ENCODE data around the gene REEP1. TPM values are rescaled to one million over a fixed set of nuclear protein-coding genes. Genes with fewer than 3 reads are reported as not detected.

Gene REEP1
- total and polyA plus RNA-seq, 2 donors (not counting 1 experiment from before 2014, with no cell fraction given): not detected

GRCh38 chr2:86357392-86357963 lies 20.1 kb upstream of the REEP1 start:
- POLR2A ChIA-PET: no interaction called here
- no peaks in the 10 kb centered on the region for H3K36me3 ChIP-seq (replicated peaks in 1 of 2; ENCODE audit: control extremely low read depth in 1 of 2, control insufficient read depth in 1 of 2, extremely low read depth in 1 of 2, insufficient read depth in 2 of 2, low read length in 1 of 2)
- peaks cover 8% of the 10 kb centered on the region for H3K4me1 Mint-ChIP-seq
- H3K4me3 ChIP-seq (ENCODE audit: control extremely low read depth in 1 of 5, extremely low read depth in 1 of 5, insufficient read depth in 1 of 5, low read depth in 2 of 5, low read length in 4 of 5): no peak overlapping the region
- CTCF ChIA-PET: interaction anchor here (0.7 to 1.4 kb wide), 3 partner anchors 11 to 136 kb away, joined by 3 to 5 read pairs (median 3); no protein-coding TSS in a partner anchor
- H4K20me1 ChIP-seq (ENCODE audit: control insufficient read depth, insufficient read depth, low read length, poor library complexity, severe bottlenecking): no peaks in the 10 kb centered on the region
- no peak overlapping the region for H3K27ac Mint-ChIP-seq
- H3K4me3 Mint-ChIP-seq: no peak overlapping the region
- no peak overlapping the region for H3K9ac ChIP-seq (ENCODE audit: low read length)
- H2AFZ ChIP-seq (ENCODE audit: insufficient read depth, low read depth, low read length, poor library complexity, severe bottlenecking): no peak overlapping the region
- H3K9me3 Mint-ChIP-seq (ENCODE audit: insufficient read depth): no peaks in the 10 kb centered on the region
- peaks cover 0 to 7% of the 10 kb centered on the region in 2 donors for H3K4me1 ChIP-seq (ENCODE audit: control insufficient read depth in 2 of 2, insufficient read depth in 2 of 2, low read length in 2 of 2)
- peaks cover 0 to 8% (median 0%) of the 10 kb centered on the region in 4 experiments for H3K27me3 ChIP-seq (replicated peaks in 1 of 4; ENCODE audit: control extremely low read depth in 1 of 4, control insufficient read depth in 3 of 4, insufficient read depth in 4 of 4, low read length in 3 of 4)
- intact Hi-C loops (cut with micrococcal nuclease): no loop called here
- no CpG with 5 or more reads among the region's 5 CpGs for WGBS (ENCODE audit: insufficient coverage)
- no peak overlapping the region for H3K4me2 ChIP-seq (replicated peaks; ENCODE audit: low read depth, low read length, poor library complexity, severe bottlenecking)
- ATAC-seq (ENCODE audit: low read depth) (no peak), DNase-seq (no peak)
- TF ChIP-seq CTCF (IDR thresholded peaks at IDR 0.05): no peak
- TF ChIP-seq EZH2 (IDR thresholded peaks at IDR 0.05; ENCODE audit: borderline replicate concordance, insufficient read depth, low read depth, low read length, poor library complexity, severe bottlenecking): no peak
- no peaks in the 10 kb centered on the region for H3K79me2 ChIP-seq (ENCODE audit: control insufficient read depth, insufficient read depth, low read length)
- no peak overlapping the region for H3K27ac ChIP-seq (ENCODE audit: low read length in 2 of 2)
- H3K9me3 ChIP-seq (ENCODE audit: control extremely low read depth in 1 of 3, control insufficient read depth in 2 of 3, insufficient read depth in 1 of 3, low read length in 2 of 3): no peaks in the 10 kb centered on the region
- H3K27me3 Mint-ChIP-seq: peaks cover 10% of the 10 kb centered on the region

DNA sequence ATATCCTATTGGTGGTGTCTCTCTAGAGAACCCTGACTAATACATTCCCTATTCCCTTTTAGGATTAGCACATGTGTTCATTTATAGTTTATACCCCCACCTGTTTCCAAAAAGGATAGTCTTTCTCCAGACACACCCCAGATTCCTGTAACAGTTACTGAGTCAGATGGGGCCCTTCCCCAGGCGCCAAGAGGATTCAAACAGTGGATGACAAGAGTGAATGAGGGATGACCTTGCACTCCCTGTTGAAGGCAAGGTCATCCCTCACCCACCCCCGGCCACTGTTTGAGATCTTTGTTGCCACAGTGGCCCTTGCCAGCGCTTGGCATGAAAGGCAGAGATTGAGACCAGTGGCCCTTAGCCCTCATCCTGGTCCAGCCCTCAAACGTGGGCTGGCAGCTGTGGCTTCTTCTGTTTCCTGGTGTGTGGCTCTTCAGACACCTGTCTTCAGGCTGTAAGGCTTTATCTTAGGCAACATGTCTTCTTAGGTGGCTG lies 15.3 kb upstream of the REEP1 start:
- H3K79me2 ChIP-seq (ENCODE audit: control insufficient read depth, insufficient read depth, low read length): no peaks in the 10 kb centered on the region
- Mint-ChIP-seq H3K9me3 (ENCODE audit: insufficient read depth) (no peaks in the 10 kb centered on the region), H3K27me3 (peaks cover 18% of the 10 kb centered on the region), H3K27ac (no peak overlapping the region), H3K4me3 (no peak overlapping the region), H3K4me1 (no peaks in the 10 kb centered on the region)
- H3K9ac ChIP-seq (ENCODE audit: low read length): no peak overlapping the region
- POLR2A ChIA-PET: no interaction called here
- no peaks in the 10 kb centered on the region for H3K36me3 ChIP-seq (replicated peaks in 1 of 2; ENCODE audit: control extremely low read depth in 1 of 2, control insufficient read depth in 1 of 2, extremely low read depth in 1 of 2, insufficient read depth in 2 of 2, low read length in 1 of 2)
- CTCF ChIA-PET: no interaction called here
- H4K20me1 ChIP-seq (ENCODE audit: control insufficient read depth, insufficient read depth, low read length, poor library complexity, severe bottlenecking): no peaks in the 10 kb centered on the region
- WGBS (ENCODE audit: insufficient coverage): 86% methylated on average over 3 of the region's 4 CpGs
- no peaks in the 10 kb centered on the region for H3K4me1 ChIP-seq (ENCODE audit: control insufficient read depth in 2 of 2, insufficient read depth in 2 of 2, low read length in 2 of 2)
- no peak overlapping the region for H2AFZ ChIP-seq (ENCODE audit: insufficient read depth, low read depth, low read length, poor library complexity, severe bottlenecking)
- no peak for DNase-seq
- H3K9me3 ChIP-seq (ENCODE audit: control extremely low read depth in 1 of 3, control insufficient read depth in 2 of 3, insufficient read depth in 1 of 3, low read length in 2 of 3): peaks cover 0 to 8% (median 0%) of the 10 kb centered on the region in 3 donors
- TF ChIP-seq CTCF (IDR thresholded peaks at IDR 0.05) (no peak), EZH2 (IDR thresholded peaks at IDR 0.05; ENCODE audit: borderline replicate concordance, insufficient read depth, low read depth, low read length, poor library complexity, severe bottlenecking) (no peak)
- no peak for ATAC-seq (ENCODE audit: low read depth)
- no peak overlapping the region for H3K4me2 ChIP-seq (replicated peaks; ENCODE audit: low read depth, low read length, poor library complexity, severe bottlenecking)
- H3K27ac ChIP-seq (ENCODE audit: low read length in 2 of 2): no peak overlapping the region
- no peak overlapping the region for H3K4me3 ChIP-seq (ENCODE audit: control extremely low read depth in 1 of 5, extremely low read depth in 1 of 5, insufficient read depth in 1 of 5, low read depth in 2 of 5, low read length in 4 of 5)
- H3K27me3 ChIP-seq (replicated peaks in 1 of 4; ENCODE audit: control extremely low read depth in 1 of 4, control insufficient read depth in 3 of 4, insufficient read depth in 4 of 4, low read length in 3 of 4): peaks cover 0 to 10% (median 0%) of the 10 kb centered on the region in 4 experiments
- intact Hi-C loops (cut with micrococcal nuclease): no loop called here

Data from B cell (primary cell).